HEK293 (cell line): ENCODE results near the gene RBCK1.

Experiments used
- CTCF ChIA-PET: fragments of 350-600 bp; formaldehyde crosslinking; extraction: SDS; loops from one replicate; lab custom pipeline; 2021; ENCODE audit warnings: antibody characterized with exemption; lab: Yijun Ruan, JAX
- POLR2A ChIA-PET: fragments of 300-600 bp; formaldehyde crosslinking; extraction: SDS; loops from one replicate; lab custom pipeline; 2020; ENCODE audit warnings: antibody characterized with exemption, inconsistent platforms; lab: Yijun Ruan, JAX
- H3K27ac ChIP-seq: fragments of 200-500 bp; sonication (Bioruptor generic); 2 replicates; pipeline ENCODE4 v1.5.1; 2014; ENCODE audit warnings: low read depth, low read length, control low read depth, inconsistent platforms; ENCODE audit errors: extremely low read depth
- H3K36me3 ChIP-seq, 2 experiments: fragments of 200-500 bp in 1 of 2; sonication (Bioruptor generic) in 1 of 2; 1 replicate in 1 of 2; 2 replicates in 1 of 2; pipeline ENCODE4 v1.5.1; 2014 to 2017; ENCODE audit warnings: inconsistent platforms in 2 of 2, low read length in 2 of 2; ENCODE audit not compliant: control insufficient read depth in 2 of 2, insufficient read depth in 1 of 2
- H3K4me1 ChIP-seq: fragments of 200-500 bp; sonication (Bioruptor generic); 2 replicates; pipeline ENCODE4 v1.5.1; 2014; ENCODE audit warnings: mild to moderate bottlenecking, low read length, inconsistent platforms; ENCODE audit not compliant: control insufficient read depth, insufficient read depth
- H3K4me3 ChIP-seq: 2 replicates; pipeline ENCODE4 v1.5.1; 2011; ENCODE audit warnings: low read depth, mild to moderate bottlenecking, control low read depth, low read length, moderate library complexity
- H3K9me3 ChIP-seq: fragments of 200-500 bp; sonication (Bioruptor generic); 2 replicates; pipeline ENCODE4 v1.5.1; 2014; ENCODE audit warnings: low read depth, low read length, inconsistent platforms; ENCODE audit not compliant: control insufficient read depth, insufficient read depth
- GLI2 ChIP-seq: fragments of 450-650 bp; formaldehyde crosslinking; IDR thresholded peaks from 2 replicates; pipeline ENCODE4; 2017; ENCODE audit warnings: missing biosample characterization, missing genetic modification characterization, low read depth, borderline replicate concordance
- HOXA7 ChIP-seq: sonication (generic); formaldehyde crosslinking; IDR thresholded peaks from 2 replicates; pipeline ENCODE4 v1.8.1; 2022; ENCODE audit warnings: missing genetic modification reagents, borderline replicate concordance
- HOXD13 ChIP-seq: sonication (generic); formaldehyde crosslinking; IDR thresholded peaks from 2 replicates; pipeline ENCODE4 v1.8.0; 2022; ENCODE audit warnings: missing genetic modification reagents, borderline replicate concordance
- KLF9 ChIP-seq: fragments of 450-650 bp; formaldehyde crosslinking; IDR thresholded peaks from 2 replicates; pipeline ENCODE4 v1.5.1; 2016; ENCODE audit warnings: missing biosample characterization, missing genetic modification characterization, low read depth
- TCF7L2 ChIP-seq: IDR thresholded peaks from 2 replicates; pipeline ENCODE4 v1.6.1; 2011; ENCODE audit warnings: low read depth, mild to moderate bottlenecking, inconsistent platforms, low read length, moderate library complexity, borderline replicate concordance
- TRIM28 ChIP-seq: IDR thresholded peaks from 2 replicates; pipeline ENCODE4 v1.6.1; 2011; ENCODE audit warnings: low read length, control low read depth, borderline replicate concordance
- YY1 ChIP-seq: fragments of 450-650 bp; formaldehyde crosslinking; IDR thresholded peaks from 2 replicates; pipeline ENCODE4 v1.5.1; 2018; ENCODE audit warnings: missing biosample characterization, missing genetic modification characterization
- ZBTB20 ChIP-seq: fragments of 450-650 bp; formaldehyde crosslinking; IDR thresholded peaks from 2 replicates; pipeline ENCODE4 v1.5.1; 2016; ENCODE audit warnings: missing biosample characterization, missing genetic modification characterization
- ZBTB8A ChIP-seq: fragments of 450-650 bp; formaldehyde crosslinking; IDR thresholded peaks from 2 replicates; pipeline ENCODE4 v1.5.1; 2016; ENCODE audit warnings: missing biosample characterization, missing genetic modification characterization
- ZIC2 ChIP-seq: fragments of 450-650 bp; formaldehyde crosslinking; IDR thresholded peaks from 2 replicates; pipeline ENCODE4 v1.5.1; 2016; ENCODE audit warnings: missing biosample characterization, missing genetic modification characterization
- ZNF114 ChIP-seq: fragments of 450-650 bp; formaldehyde crosslinking; IDR thresholded peaks from 2 replicates; pipeline ENCODE4 v1.5.0; 2017; ENCODE audit warnings: missing biosample characterization, missing genetic modification characterization
- ZNF121 ChIP-seq: fragments of 450-650 bp; formaldehyde crosslinking; IDR thresholded peaks from 2 replicates; pipeline ENCODE4 v1.5.1; 2016; ENCODE audit warnings: missing biosample characterization, missing genetic modification characterization
- ZNF155 ChIP-seq: fragments of 450-650 bp; formaldehyde crosslinking; IDR thresholded peaks from 2 replicates; pipeline ENCODE4 v1.5.1; 2016; ENCODE audit warnings: missing biosample characterization, missing genetic modification characterization
- ZNF174 ChIP-seq: fragments of 450-650 bp; formaldehyde crosslinking; IDR thresholded peaks from 2 replicates; pipeline ENCODE4 v1.5.0; 2017; ENCODE audit warnings: missing biosample characterization, mild to moderate bottlenecking, missing genetic modification characterization
- ZNF302 ChIP-seq: fragments of 450-650 bp; formaldehyde crosslinking; IDR thresholded peaks from 2 replicates; pipeline ENCODE4 v1.5.1; 2016; ENCODE audit warnings: missing biosample characterization, missing genetic modification characterization, low read depth
- ZNF324 ChIP-seq: fragments of 450-650 bp; formaldehyde crosslinking; IDR thresholded peaks from 2 replicates; pipeline ENCODE4 v1.5.1; 2016; ENCODE audit warnings: missing biosample characterization, missing genetic modification characterization
- ZNF350 ChIP-seq: fragments of 450-650 bp; formaldehyde crosslinking; IDR thresholded peaks from 2 replicates; pipeline ENCODE4 v1.5.0; 2017; ENCODE audit warnings: missing biosample characterization, mild to moderate bottlenecking, missing genetic modification characterization
- ZNF626 ChIP-seq: fragments of 450-650 bp; sonication (Bioruptor Pico); formaldehyde crosslinking; IDR thresholded peaks from 2 replicates; pipeline ENCODE4 v1.5.1; 2018; ENCODE audit warnings: missing biosample characterization, missing genetic modification characterization, inconsistent platforms
- ZNF658 ChIP-seq: fragments of 450-650 bp; formaldehyde crosslinking; IDR thresholded peaks from 2 replicates; pipeline ENCODE4; 2016; ENCODE audit warnings: missing biosample characterization, missing genetic modification characterization
- ZNF670 ChIP-seq: fragments of 450-650 bp; formaldehyde crosslinking; IDR thresholded peaks from 2 replicates; pipeline ENCODE4 v1.5.1; 2016; ENCODE audit warnings: missing biosample characterization, missing genetic modification characterization, low read depth
- ZNF785 ChIP-seq: fragments of 450-650 bp; formaldehyde crosslinking; IDR thresholded peaks from 2 replicates; pipeline ENCODE4 v1.5.1; 2016; ENCODE audit warnings: missing biosample characterization, missing genetic modification characterization
- TF ChIP-seq, protein P1 (sequence below): fragments of 450-650 bp; formaldehyde crosslinking; IDR thresholded peaks from 2 replicates; pipeline ENCODE4 v1.5.1; 2016; ENCODE audit warnings: missing biosample characterization, missing genetic modification characterization
- TF ChIP-seq, protein P2 (sequence below): sonication (generic); formaldehyde crosslinking; IDR thresholded peaks from 2 replicates; pipeline ENCODE4 v1.8.1; 2022; ENCODE audit warnings: mild to moderate bottlenecking, moderate library complexity, missing genetic modification reagents
- TF ChIP-seq, protein P3 (sequence below): IDR thresholded peaks from 2 replicates; pipeline ENCODE4 v1.6.1; 2011; ENCODE audit warnings: mild to moderate bottlenecking, low read depth, low read length, borderline replicate concordance
- TF ChIP-seq, protein P4 (sequence below): fragments of 450-650 bp; formaldehyde crosslinking; IDR thresholded peaks from 2 replicates; pipeline ENCODE4 v1.5.1; 2016; ENCODE audit warnings: missing biosample characterization, missing genetic modification characterization

Gene RBCK1

DNA sequence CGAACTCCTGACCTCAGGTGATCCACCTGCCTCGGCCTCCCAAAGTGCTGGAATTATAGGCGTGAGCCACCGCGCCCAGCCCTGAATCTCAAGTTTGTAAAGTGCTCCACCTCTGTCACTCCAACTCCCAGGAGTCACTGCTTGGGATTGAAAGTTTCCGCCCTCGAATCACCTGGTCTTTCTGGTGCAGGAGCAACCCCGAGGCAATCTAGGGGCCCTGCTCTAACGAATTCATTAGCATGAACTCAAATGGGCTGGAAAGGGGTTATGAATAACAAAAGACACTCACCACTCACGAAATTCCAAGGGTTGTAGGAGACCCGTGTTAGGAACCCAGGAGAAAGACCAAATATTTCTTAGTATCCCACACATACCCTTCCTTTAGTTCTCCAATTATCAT, 26.1 kb downstream of the RBCK1 start:
- ChIA-PET POLR2A (no interaction called here), CTCF (interaction anchor here (1.2 kb wide), 1 partner anchor 24 kb away, joined by 3 read pairs; no protein-coding TSS in a partner anchor)
- Histone ChIP-seq H3K4me1 (no peaks in the 10 kb centered on the region; the same call in 1 of the 2 replicates), H3K9me3 (no peaks in the 10 kb centered on the region), H3K36me3 (peaks cover 6 to 86% of the 10 kb centered on the region in 2 experiments), H3K27ac (no peak overlapping the region), H3K4me3 (no peak overlapping the region)
- TF ChIP-seq ZBTB8A (tag by site-specific recombination) (no peak), TRIM28 (no peak), ZNF174 (no peak), KLF9 (tag by site-specific recombination) (no peak), ZNF324 (tag by site-specific recombination) (no peak), YY1 (tag by site-specific recombination) (no peak), ZNF121 (tag by site-specific recombination) (no peak), HOXD13 (CRISPR knock-in tag) (no peak), ZNF785 (tag by site-specific recombination) (no peak), ZIC2 (tag by site-specific recombination) (no peak), ZNF626 (tag by site-specific recombination) (no peak), GLI2 (no peak), HOXA7 (CRISPR knock-in tag) (no peak), ZNF670 (tag by site-specific recombination) (no peak), ZNF114 (no peak), ZNF302 (tag by site-specific recombination) (no peak)
- TF ChIP-seq, protein P1, sequence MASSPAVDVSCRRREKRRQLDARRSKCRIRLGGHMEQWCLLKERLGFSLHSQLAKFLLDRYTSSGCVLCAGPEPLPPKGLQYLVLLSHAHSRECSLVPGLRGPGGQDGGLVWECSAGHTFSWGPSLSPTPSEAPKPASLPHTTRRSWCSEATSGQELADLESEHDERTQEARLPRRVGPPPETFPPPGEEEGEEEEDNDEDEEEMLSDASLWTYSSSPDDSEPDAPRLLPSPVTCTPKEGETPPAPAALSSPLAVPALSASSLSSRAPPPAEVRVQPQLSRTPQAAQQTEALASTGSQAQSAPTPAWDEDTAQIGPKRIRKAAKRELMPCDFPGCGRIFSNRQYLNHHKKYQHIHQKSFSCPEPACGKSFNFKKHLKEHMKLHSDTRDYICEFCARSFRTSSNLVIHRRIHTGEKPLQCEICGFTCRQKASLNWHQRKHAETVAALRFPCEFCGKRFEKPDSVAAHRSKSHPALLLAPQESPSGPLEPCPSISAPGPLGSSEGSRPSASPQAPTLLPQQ (tag by site-specific recombination): no peak
- TF ChIP-seq, protein P2, sequence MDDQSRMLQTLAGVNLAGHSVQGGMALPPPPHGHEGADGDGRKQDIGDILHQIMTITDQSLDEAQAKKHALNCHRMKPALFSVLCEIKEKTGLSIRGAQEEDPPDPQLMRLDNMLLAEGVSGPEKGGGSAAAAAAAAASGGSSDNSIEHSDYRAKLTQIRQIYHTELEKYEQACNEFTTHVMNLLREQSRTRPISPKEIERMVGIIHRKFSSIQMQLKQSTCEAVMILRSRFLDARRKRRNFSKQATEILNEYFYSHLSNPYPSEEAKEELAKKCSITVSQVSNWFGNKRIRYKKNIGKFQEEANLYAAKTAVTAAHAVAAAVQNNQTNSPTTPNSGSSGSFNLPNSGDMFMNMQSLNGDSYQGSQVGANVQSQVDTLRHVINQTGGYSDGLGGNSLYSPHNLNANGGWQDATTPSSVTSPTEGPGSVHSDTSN (CRISPR knock-in tag): no peak

DNA sequence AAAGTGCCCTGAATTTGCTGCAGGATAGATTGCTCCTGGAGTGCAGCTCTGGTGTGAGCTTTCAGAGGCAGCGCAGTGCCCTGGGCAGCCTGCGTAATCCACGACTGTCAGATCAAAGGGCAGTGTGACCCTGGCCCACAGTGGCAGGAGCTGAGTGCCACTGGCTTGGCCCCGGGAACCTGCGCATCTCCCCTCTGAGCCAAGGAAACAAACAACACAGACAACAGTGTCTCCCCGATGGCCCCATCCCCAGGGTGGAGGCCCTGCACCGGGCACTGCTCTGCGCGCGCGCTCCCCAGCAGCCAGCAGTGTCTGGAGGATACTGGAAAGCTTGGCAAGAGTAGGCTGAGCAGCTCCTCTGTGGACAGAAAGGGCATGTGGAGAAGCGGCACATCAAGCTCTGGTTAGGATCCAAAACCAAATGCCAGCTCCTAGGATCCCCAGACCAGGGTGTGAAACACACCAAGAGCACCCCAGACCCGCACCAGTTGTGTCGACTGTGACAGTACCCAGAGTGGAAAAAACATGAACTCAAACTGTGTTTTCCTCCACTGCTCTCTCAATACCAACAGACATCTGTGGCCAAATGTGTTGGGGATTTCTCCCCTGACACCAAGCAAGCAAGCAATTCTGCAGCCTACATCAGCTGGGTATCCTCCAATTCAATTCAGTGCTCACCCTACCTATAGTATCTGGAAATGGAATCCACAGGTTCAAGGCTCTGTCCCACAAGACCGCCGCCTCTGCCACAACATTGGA, 26.7 kb downstream of the RBCK1 start:
- H3K9me3 ChIP-seq: no peaks in the 10 kb centered on the region
- H3K4me3 ChIP-seq: no peak overlapping the region
- no peak overlapping the region for H3K27ac ChIP-seq
- CTCF ChIA-PET: interaction anchor here (0.6 to 1.3 kb wide), 5 partner anchors 11 to 86 kb away, joined by 3 to 5 read pairs (median 3); no protein-coding TSS in a partner anchor
- H3K4me1 ChIP-seq: no peaks in the 10 kb centered on the region; the same call in 1 of the 2 replicates
- TF ChIP-seq TCF7L2: no peak
- TF ChIP-seq ZBTB20 (tag by site-specific recombination): peak; percentile 40; the same call in 1 of the 2 replicates
- H3K36me3 ChIP-seq: peaks cover 4 to 86% of the 10 kb centered on the region in 2 experiments
- POLR2A ChIA-PET: no interaction called here

DNA sequence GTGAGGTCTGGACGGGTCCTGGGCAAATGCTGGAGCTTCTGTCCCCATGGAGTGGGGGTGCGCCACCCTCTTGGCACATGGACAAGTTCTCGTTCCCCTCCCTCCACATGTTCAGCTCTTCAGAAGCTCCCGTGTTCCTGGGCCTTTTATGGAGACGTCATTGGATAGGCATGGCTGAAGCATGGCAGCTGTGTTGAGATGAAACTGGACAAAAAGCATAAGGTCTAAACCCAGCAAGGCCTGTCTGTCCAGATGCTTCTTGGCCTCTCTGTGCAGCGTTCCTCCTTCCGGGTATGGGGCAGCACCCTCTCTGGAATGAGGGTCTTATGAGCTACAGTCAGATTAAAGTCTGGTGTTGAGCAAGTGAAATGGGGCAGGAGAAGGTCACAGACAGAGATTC, 27.5 kb downstream of the RBCK1 start:
- peaks cover 6 to 86% of the 10 kb centered on the region in 2 experiments for H3K36me3 ChIP-seq
- no peak overlapping the region for H3K4me3 ChIP-seq
- H3K4me1 ChIP-seq: no peaks in the 10 kb centered on the region; the same call in 1 of the 2 replicates
- CTCF ChIA-PET: interaction anchor here (0.6 to 1.3 kb wide), 5 partner anchors 10 to 83 kb away, joined by 3 to 5 read pairs (median 3); no protein-coding TSS in a partner anchor
- POLR2A ChIA-PET: no interaction called here
- H3K27ac ChIP-seq: no peak overlapping the region
- H3K9me3 ChIP-seq: no peaks in the 10 kb centered on the region
- TF ChIP-seq, protein P3, sequence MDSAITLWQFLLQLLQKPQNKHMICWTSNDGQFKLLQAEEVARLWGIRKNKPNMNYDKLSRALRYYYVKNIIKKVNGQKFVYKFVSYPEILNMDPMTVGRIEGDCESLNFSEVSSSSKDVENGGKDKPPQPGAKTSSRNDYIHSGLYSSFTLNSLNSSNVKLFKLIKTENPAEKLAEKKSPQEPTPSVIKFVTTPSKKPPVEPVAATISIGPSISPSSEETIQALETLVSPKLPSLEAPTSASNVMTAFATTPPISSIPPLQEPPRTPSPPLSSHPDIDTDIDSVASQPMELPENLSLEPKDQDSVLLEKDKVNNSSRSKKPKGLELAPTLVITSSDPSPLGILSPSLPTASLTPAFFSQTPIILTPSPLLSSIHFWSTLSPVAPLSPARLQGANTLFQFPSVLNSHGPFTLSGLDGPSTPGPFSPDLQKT: no peak
- TF ChIP-seq ZNF658 (tag by site-specific recombination) (no peak), ZNF350 (no peak), KLF9 (tag by site-specific recombination) (no peak), ZNF174 (no peak), ZNF155 (tag by site-specific recombination) (no peak)
- TF ChIP-seq, protein P4, sequence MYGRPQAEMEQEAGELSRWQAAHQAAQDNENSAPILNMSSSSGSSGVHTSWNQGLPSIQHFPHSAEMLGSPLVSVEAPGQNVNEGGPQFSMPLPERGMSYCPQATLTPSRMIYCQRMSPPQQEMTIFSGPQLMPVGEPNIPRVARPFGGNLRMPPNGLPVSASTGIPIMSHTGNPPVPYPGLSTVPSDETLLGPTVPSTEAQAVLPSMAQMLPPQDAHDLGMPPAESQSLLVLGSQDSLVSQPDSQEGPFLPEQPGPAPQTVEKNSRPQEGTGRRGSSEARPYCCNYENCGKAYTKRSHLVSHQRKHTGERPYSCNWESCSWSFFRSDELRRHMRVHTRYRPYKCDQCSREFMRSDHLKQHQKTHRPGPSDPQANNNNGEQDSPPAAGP (tag by site-specific recombination): no peak
